ENCODE measurements around the gene LMNB1. TPM values are rescaled to one million over a fixed set of nuclear protein-coding genes. Genes with fewer than 3 reads are reported as not detected.
"Not testable (repeated sequence)": the region's sequence is repeated elsewhere in the genome, so short reads cannot be mapped to it uniquely, and the experiment has no call there.

Gene LMNB1
- total RNA-seq, 2 donors from 2014 or later = 185 to 205 TPM

- H3K36me3 ChIP-seq (ENCODE audit: control insufficient read depth, insufficient read depth, low read length) = peaks cover 62% of the 10 kb centered on the region
- H3K4me1 ChIP-seq (ENCODE audit: control insufficient read depth, insufficient read depth, low read length) = peaks cover 4% of the 10 kb centered on the region
- Mint-ChIP-seq H3K27ac (no peak overlapping the region), H3K27me3 (ENCODE audit: insufficient read depth) (no peaks in the 10 kb centered on the region), H3K4me1 (peaks cover 45% of the 10 kb centered on the region), H3K36me3 (ENCODE audit: low read depth) (peaks cover 44% of the 10 kb centered on the region), H3K4me3 (no peak overlapping the region), H3K9me3 (no peaks in the 10 kb centered on the region)
- 91 to 100% methylated on average over 1 to 4 of the region's 4 CpGs for WGBS, 2 experiments (ENCODE audit: insufficient coverage in 1 of 2, insufficient read length in 1 of 2)
- no peak overlapping the region for H3K27ac ChIP-seq (ENCODE audit: low read depth, low read length)
- H3K9me3 ChIP-seq (ENCODE audit: control insufficient read depth, low read length) = peaks cover 4% of the 10 kb centered on the region
- no peak for DNase-seq
- H3K27me3 ChIP-seq (ENCODE audit: control insufficient read depth, insufficient read depth, low read length, poor library complexity, severe bottlenecking) = no peaks in the 10 kb centered on the region
- no peak overlapping the region for H3K9ac ChIP-seq (ENCODE audit: extremely low read depth, low read length, poor library complexity, severe bottlenecking)
- no peak overlapping the region for H3K4me3 ChIP-seq (ENCODE audit: low read length)
- TF ChIP-seq CTCF (conservative IDR thresholded peaks at IDR 0.05) = no peak
Observed at GRCh38 chr5:126837242-126837641, 60.3 kb downstream of the LMNB1 start.

- Mint-ChIP-seq H3K4me1 (peaks cover 49% of the 10 kb centered on the region), H3K27ac (peak overlapping the region; percentile 39), H3K4me3 (no peak overlapping the region), H3K9me3 (no peaks in the 10 kb centered on the region), H3K27me3 (ENCODE audit: insufficient read depth) (no peaks in the 10 kb centered on the region), H3K36me3 (ENCODE audit: low read depth) (peaks cover 37% of the 10 kb centered on the region)
- Histone ChIP-seq H3K9me3 (ENCODE audit: control insufficient read depth, low read length) (peaks cover 1% of the 10 kb centered on the region), H3K4me1 (ENCODE audit: control insufficient read depth, insufficient read depth, low read length) (peaks cover 4% of the 10 kb centered on the region), H3K4me3 (ENCODE audit: low read length) (no peak overlapping the region), H3K36me3 (ENCODE audit: control insufficient read depth, insufficient read depth, low read length) (peaks cover 55% of the 10 kb centered on the region), H3K27me3 (ENCODE audit: control insufficient read depth, insufficient read depth, low read length, poor library complexity, severe bottlenecking) (no peaks in the 10 kb centered on the region), H3K27ac (ENCODE audit: low read depth, low read length) (no peak overlapping the region), H3K9ac (ENCODE audit: extremely low read depth, low read length, poor library complexity, severe bottlenecking) (no peak overlapping the region)
- peak; percentile 38 for TF ChIP-seq CTCF (conservative IDR thresholded peaks at IDR 0.05)
- no peak for DNase-seq
- 68 to 77% methylated on average over 4 to 6 of the region's 7 CpGs for WGBS, 2 experiments (ENCODE audit: insufficient coverage in 1 of 2, insufficient read length in 1 of 2)
Observed at GRCh38 chr5:126837906-126838539, 61.1 kb downstream of the LMNB1 start.

GRCh38 chr5:126839407-126839806 lies 62.5 kb downstream of the LMNB1 start:
- peaks cover 41% of the 10 kb centered on the region for H3K36me3 ChIP-seq (ENCODE audit: control insufficient read depth, insufficient read depth, low read length)
- H3K9me3 ChIP-seq (ENCODE audit: control insufficient read depth, low read length); H3K27ac ChIP-seq (ENCODE audit: low read depth, low read length); H3K4me3 ChIP-seq (ENCODE audit: low read length); H3K9me3 Mint-ChIP-seq; H3K9ac ChIP-seq (ENCODE audit: extremely low read depth, low read length, poor library complexity, severe bottlenecking); H3K27me3 Mint-ChIP-seq (ENCODE audit: insufficient read depth); H3K4me1 ChIP-seq (ENCODE audit: control insufficient read depth, insufficient read depth, low read length); H3K27me3 ChIP-seq (ENCODE audit: control insufficient read depth, insufficient read depth, low read length, poor library complexity, severe bottlenecking): not testable (repeated sequence)
- H3K36me3 Mint-ChIP-seq (ENCODE audit: low read depth) = peaks cover 25% of the 10 kb centered on the region
- DNase-seq = peak; percentile 85
- peak overlapping the region; percentile 93 for H3K27ac Mint-ChIP-seq
- H3K4me3 Mint-ChIP-seq = peak overlapping the region; percentile 64
- peaks cover 61% of the 10 kb centered on the region for H3K4me1 Mint-ChIP-seq
- 18% methylated on average over 6 of the region's 7 CpGs; no CpG with 5 or more reads in 1 of the 2 experiments for WGBS, 2 experiments (ENCODE audit: insufficient coverage in 1 of 2, insufficient read length in 1 of 2)

GRCh38 chr5:126843375-126843774 lies 66.4 kb downstream of the LMNB1 start:
- H3K27ac Mint-ChIP-seq = peak overlapping the region; percentile 85
- peak overlapping the region; percentile 64 for H3K4me3 Mint-ChIP-seq
- H3K4me3 ChIP-seq (ENCODE audit: low read length) = not testable (repeated sequence)

GRCh38 chr5:126845470-126846070 lies 68.6 kb downstream of the LMNB1 start:
- H3K4me1 ChIP-seq (ENCODE audit: control insufficient read depth, insufficient read depth, low read length) = peaks cover 19% of the 10 kb centered on the region
- not testable (repeated sequence) for H3K27ac ChIP-seq (ENCODE audit: low read depth, low read length); H3K27me3 ChIP-seq (ENCODE audit: control insufficient read depth, insufficient read depth, low read length, poor library complexity, severe bottlenecking); H3K9me3 ChIP-seq (ENCODE audit: control insufficient read depth, low read length); H3K9me3 Mint-ChIP-seq; H3K36me3 ChIP-seq (ENCODE audit: control insufficient read depth, insufficient read depth, low read length); H3K4me3 ChIP-seq (ENCODE audit: low read length); H3K9ac ChIP-seq (ENCODE audit: extremely low read depth, low read length, poor library complexity, severe bottlenecking); H3K36me3 Mint-ChIP-seq (ENCODE audit: low read depth); H3K27me3 Mint-ChIP-seq (ENCODE audit: insufficient read depth)
- peak; percentile 95 for DNase-seq
- 12 to 42% methylated on average over 4 to 14 of the region's 14 CpGs for WGBS, 2 experiments (ENCODE audit: insufficient coverage in 1 of 2, insufficient read length in 1 of 2)
- peaks cover 86% of the 10 kb centered on the region for H3K4me1 Mint-ChIP-seq
- peak overlapping the region; percentile 64 for H3K4me3 Mint-ChIP-seq
- peak overlapping the region; percentile 82 for H3K27ac Mint-ChIP-seq

More at GRCh38 chr5:126843375-126843774, 66.4 kb downstream of the LMNB1 start:
- WGBS, 2 experiments (ENCODE audit: insufficient coverage in 1 of 2, insufficient read length in 1 of 2) = 8% methylated on average over 8 of the region's 11 CpGs; no CpG with 5 or more reads in 1 of the 2 experiments
- peaks cover 86% of the 10 kb centered on the region for H3K4me1 Mint-ChIP-seq
- not testable (repeated sequence) for H3K9me3 Mint-ChIP-seq; H3K27me3 Mint-ChIP-seq (ENCODE audit: insufficient read depth); H3K27ac ChIP-seq (ENCODE audit: low read depth, low read length); H3K27me3 ChIP-seq (ENCODE audit: control insufficient read depth, insufficient read depth, low read length, poor library complexity, severe bottlenecking); H3K9ac ChIP-seq (ENCODE audit: extremely low read depth, low read length, poor library complexity, severe bottlenecking); DNase-seq; H3K9me3 ChIP-seq (ENCODE audit: control insufficient read depth, low read length); H3K36me3 Mint-ChIP-seq (ENCODE audit: low read depth); H3K36me3 ChIP-seq (ENCODE audit: control insufficient read depth, insufficient read depth, low read length)
- peaks cover 19% of the 10 kb centered on the region for H3K4me1 ChIP-seq (ENCODE audit: control insufficient read depth, insufficient read depth, low read length)
